A673 (cell line): Measurements from ENCODE around the gene LRCH1. TPM values are rescaled to one million over a fixed set of nuclear protein-coding genes. Genes with fewer than 3 reads are reported as not detected.

Source experiments
- BruUV-seq: library from RNA; stranded (reverse); fragments of 400-500 nt; replicated peaks from 2 replicates; lab custom pipeline; 2021; lab: Mats Ljungman, UMichigan
- CTCF ChIA-PET: fragments of 300-600 bp; sonication (Branson Sonifier 250); formaldehyde crosslinking; loops from one replicate; lab custom pipeline; 2022; ENCODE audit warnings: antibody characterized with exemption; lab: Charles Lee
- POLR2A ChIA-PET: fragments of 300-600 bp; sonication (Branson Sonifier 250); formaldehyde crosslinking; loops from one replicate; lab custom pipeline; 2022; ENCODE audit warnings: antibody characterized with exemption; ENCODE audit not compliant: low non-redundant PET; lab: Charles Lee
- DNase-seq: peaks from one replicate; pipeline ENCODE4 v3.0.0-alpha.2; 2015; ENCODE audit warnings: low spot score
- H3K27ac ChIP-seq: fragments of 200-600 bp; sonication (generic); 2 replicates; pipeline ENCODE4 v1.5.1; 2016; ENCODE audit warnings: mixed run types, low read depth, mild to moderate bottlenecking, mixed read lengths, antibody characterized with exemption, low read length; ENCODE audit not compliant: poor library complexity, severe bottlenecking
- H3K27me3 ChIP-seq: fragments of 200-600 bp; sonication (generic); replicated peaks from 2 replicates; pipeline ENCODE4 v1.6.1; 2017; ENCODE audit warnings: mixed run types, low read depth, mild to moderate bottlenecking, mixed read lengths, antibody characterized with exemption, low read length; ENCODE audit not compliant: insufficient read depth, poor library complexity
- H3K36me3 ChIP-seq: fragments of 200-600 bp; sonication (generic); 2 replicates; pipeline ENCODE4 v1.6.1; 2016; ENCODE audit warnings: mixed run types, mild to moderate bottlenecking, mixed read lengths, antibody characterized with exemption, low read length; ENCODE audit not compliant: insufficient read depth, poor library complexity, severe bottlenecking
- H3K4me1 ChIP-seq: fragments of 200-600 bp; sonication (generic); 2 replicates; pipeline ENCODE4 v1.6.1; 2017; ENCODE audit warnings: mixed run types, mild to moderate bottlenecking, mixed read lengths, antibody characterized with exemption, low read length; ENCODE audit not compliant: insufficient read depth, poor library complexity, severe bottlenecking
- H3K4me3 ChIP-seq: fragments of 200-600 bp; sonication (generic); 2 replicates; pipeline ENCODE4 v1.5.1; 2016; ENCODE audit warnings: low read depth, mixed run types, mild to moderate bottlenecking, mixed read lengths, low read length; ENCODE audit not compliant: poor library complexity, severe bottlenecking
- H3K9me3 ChIP-seq: fragments of 200-600 bp; sonication (generic); 2 replicates; pipeline ENCODE4 v1.6.1; 2016; ENCODE audit warnings: mixed run types, low read depth, mild to moderate bottlenecking, mixed read lengths, antibody characterized with exemption, low read length; ENCODE audit not compliant: poor library complexity, severe bottlenecking
- EZH2 ChIP-seq: fragments of 200-600 bp; sonication (generic); IDR thresholded peaks from 2 replicates; pipeline ENCODE4 v1.6.1; 2017; ENCODE audit warnings: borderline replicate concordance, low read depth, mild to moderate bottlenecking, mixed read lengths, antibody characterized with exemption, low read length; ENCODE audit not compliant: poor library complexity, severe bottlenecking
- intact Hi-C: fragments of 100-400 bp; cut with micrococcal nuclease; formaldehyde crosslinking; loops from one replicate; pipeline ENCODE4 v1.10.0; 2022; ENCODE audit not compliant: unreplicated experiment
- total RNA-seq: library from RNA; stranded (reverse); gene quantifications from 2 replicates; pipeline ENCODE4 v1.2.3, GENCODE V29; 2021
- TF ChIP-seq, protein P1 (sequence below): fragments of 300-800, 200-600 bp; sonication (generic); conservative IDR thresholded peaks from 2 replicates; pipeline ENCODE4 v1.5.1; 2017; ENCODE audit warnings: low read depth, mild to moderate bottlenecking, antibody characterized with exemption, low read length, moderate library complexity, mixed read lengths

LRCH1 gene
- total RNA-seq, 1 experiment from 2014 or later = 25.3 TPM

DNA sequence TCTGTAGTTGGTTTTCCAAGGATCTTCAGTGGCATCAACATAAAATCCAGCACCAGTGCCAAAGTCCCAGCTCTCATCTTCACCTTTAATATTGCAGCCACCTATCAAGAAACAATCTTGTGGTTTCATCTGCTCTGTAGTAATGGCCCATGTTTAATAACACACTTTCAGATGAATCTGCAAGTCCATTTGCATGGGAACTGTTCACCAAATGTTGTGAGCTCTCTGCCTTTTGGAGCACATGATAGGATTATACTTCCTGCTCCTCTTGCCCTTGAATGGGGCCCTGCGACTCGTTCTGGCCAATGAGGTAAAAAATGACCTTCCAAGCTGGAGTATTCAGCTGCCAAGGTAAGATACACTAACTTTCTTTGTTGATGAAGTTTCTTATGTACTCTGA, 229.7 kb downstream of the LRCH1 start:
- Histone ChIP-seq H3K27ac (no peak overlapping the region), H3K4me3 (no peak overlapping the region), H3K4me1 (peaks cover 10% of the 10 kb centered on the region), H3K36me3 (peaks cover 93% of the 10 kb centered on the region), H3K27me3 (no peaks in the 10 kb centered on the region), H3K9me3 (no peaks in the 10 kb centered on the region)
- no peak for DNase-seq
- ChIA-PET POLR2A (no interaction called here), CTCF (no interaction called here)
- intact Hi-C loops = no loop called here
- no peak for TF ChIP-seq EZH2
- TF ChIP-seq, protein P1, sequence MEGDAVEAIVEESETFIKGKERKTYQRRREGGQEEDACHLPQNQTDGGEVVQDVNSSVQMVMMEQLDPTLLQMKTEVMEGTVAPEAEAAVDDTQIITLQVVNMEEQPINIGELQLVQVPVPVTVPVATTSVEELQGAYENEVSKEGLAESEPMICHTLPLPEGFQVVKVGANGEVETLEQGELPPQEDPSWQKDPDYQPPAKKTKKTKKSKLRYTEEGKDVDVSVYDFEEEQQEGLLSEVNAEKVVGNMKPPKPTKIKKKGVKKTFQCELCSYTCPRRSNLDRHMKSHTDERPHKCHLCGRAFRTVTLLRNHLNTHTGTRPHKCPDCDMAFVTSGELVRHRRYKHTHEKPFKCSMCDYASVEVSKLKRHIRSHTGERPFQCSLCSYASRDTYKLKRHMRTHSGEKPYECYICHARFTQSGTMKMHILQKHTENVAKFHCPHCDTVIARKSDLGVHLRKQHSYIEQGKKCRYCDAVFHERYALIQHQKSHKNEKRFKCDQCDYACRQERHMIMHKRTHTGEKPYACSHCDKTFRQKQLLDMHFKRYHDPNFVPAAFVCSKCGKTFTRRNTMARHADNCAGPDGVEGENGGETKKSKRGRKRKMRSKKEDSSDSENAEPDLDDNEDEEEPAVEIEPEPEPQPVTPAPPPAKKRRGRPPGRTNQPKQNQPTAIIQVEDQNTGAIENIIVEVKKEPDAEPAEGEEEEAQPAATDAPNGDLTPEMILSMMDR = no peak
- no TSS peak for BruUV-seq

DNA sequence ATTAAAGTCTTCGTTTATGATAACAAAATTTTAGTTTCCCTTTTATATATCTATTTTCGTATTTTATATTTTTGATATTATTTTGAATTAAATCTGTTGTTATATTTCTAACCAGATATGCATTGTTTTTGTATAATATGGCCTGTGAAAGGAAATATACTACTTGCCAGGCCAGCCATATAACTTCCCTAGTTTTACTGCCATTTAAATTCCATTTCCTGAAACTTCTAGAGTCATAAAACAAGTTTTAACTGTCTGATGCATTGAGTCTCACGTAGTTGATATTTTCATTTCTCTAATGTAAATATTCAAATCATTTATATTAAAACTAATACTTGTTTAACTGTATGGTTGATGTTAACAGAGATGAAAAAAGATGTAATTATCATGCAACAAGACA, 230.5 kb downstream of the LRCH1 start:
- Histone ChIP-seq H3K27me3 (no peaks in the 10 kb centered on the region), H3K4me1 (peaks cover 10% of the 10 kb centered on the region), H3K27ac (no peak overlapping the region), H3K36me3 (peaks cover 95% of the 10 kb centered on the region), H3K9me3 (no peaks in the 10 kb centered on the region), H3K4me3 (no peak overlapping the region)
- intact Hi-C loops = no loop called here
- no TSS peak for BruUV-seq
- ChIA-PET POLR2A (no interaction called here), CTCF (no interaction called here)
- TF ChIP-seq, protein P1 = no peak
- TF ChIP-seq EZH2 = no peak
- DNase-seq = no peak

GRCh38 chr13:46795321-46795720, 242.4 kb downstream of the LRCH1 start:
- intact Hi-C loops = no loop called here
- Histone ChIP-seq H3K27ac (no peak overlapping the region), H3K4me3 (peak overlapping the region; percentile 69), H3K27me3 (no peaks in the 10 kb centered on the region), H3K4me1 (peaks cover 19% of the 10 kb centered on the region), H3K9me3 (no peaks in the 10 kb centered on the region), H3K36me3 (peaks cover 26% of the 10 kb centered on the region)
- TF ChIP-seq, protein P1 = no peak
- TF ChIP-seq EZH2 = no peak
- ChIA-PET CTCF (no interaction called here), POLR2A (no interaction called here)
- no peak for DNase-seq
- BruUV-seq = no TSS peak
